Left lung (tissue), 10 donors: Measurements from ENCODE around the gene CSNK1D. TPM values are rescaled to one million over a fixed set of nuclear protein-coding genes. Genes with fewer than 3 reads are reported as not detected.

Experiments used
- ATAC-seq: fragments of 200-7000 bp; cut with Tn5 transposase; one replicate; pipeline ENCODE4 v1.9.1; 2020; ENCODE audit warnings: moderate library complexity
- DNase-seq, 4 donors: peaks; one replicate each; pipeline ENCODE4 v3.0.0-alpha.2; 2013 to 2020
- H3K27ac ChIP-seq, 2 donors: fragments of 200-600 bp; sonication (generic) in 1 of 2; one replicate each; pipeline versions ENCODE4 v1.5.0 to v1.8.0; 2020 to 2021
- H3K27me3 ChIP-seq, 2 donors: fragments of 200-600 bp; sonication (generic) in 1 of 2; one replicate each; pipeline versions ENCODE4 v1.5.0 to v1.8.0; 2020 to 2021
- H3K36me3 ChIP-seq, 2 donors: fragments of 200-600 bp; sonication (generic) in 1 of 2; one replicate each; pipeline versions ENCODE4 v1.5.0 to v1.8.0; 2020 to 2021
- H3K4me1 ChIP-seq, 2 donors: fragments of 200-600 bp; one replicate each; pipeline ENCODE4 v1.8.0; 2021
- H3K4me3 ChIP-seq, 2 donors: fragments of 200-600 bp; sonication (generic) in 1 of 2; one replicate each; pipeline versions ENCODE4 v1.5.0 to v1.8.0; 2020 to 2021; ENCODE audit warnings: mild to moderate bottlenecking in 1 of 2
- H3K9me3 ChIP-seq, 2 donors: fragments of 200-600 bp; sonication (generic) in 1 of 2; one replicate each; pipeline versions ENCODE4 v1.5.0 to v1.8.0; 2020 to 2021
- intact Hi-C, 2 donors: fragments of 100-400 bp; cut with DNase I; formaldehyde crosslinking; loops; one replicate each; pipeline versions ENCODE4 v1.11.2 to v1.14.2; 2022
- polyA plus RNA-seq, 6 donors: library from polyadenylated mRNA; unstranded; fragments of 120-200 nt; gene quantifications; one replicate each; pipeline ENCODE4 v1.2.1, GENCODE V29; 2013; ENCODE audit not compliant: insufficient read length in 6 of 6
- total RNA-seq, 2 donors: library from RNA; stranded (reverse); fragmentation: NEBNext Ultra II Directional; extraction: Animal tissue kit (Norgen Biotek cat#: 25700); gene quantifications; one replicate each; pipeline ENCODE4 v1.2.1, GENCODE V29; 2021
- TF ChIP-seq, protein P1 (sequence below), 2 donors: fragments of 200-600 bp; sonication (generic) in 1 of 2; IDR thresholded peaks; one replicate each; pipeline versions ENCODE4 v1.5.0 to v1.8.0; 2021; ENCODE audit warnings: antibody characterized with exemption in 2 of 2
- donor health status: DM: no; HTN: yes; CAD: no.
- donor health status: DM: no; HTN: no; CAD: no.

The CSNK1D gene
- total and polyA plus RNA-seq, 8 donors: 101 to 160 (median 122) TPM

DNA sequence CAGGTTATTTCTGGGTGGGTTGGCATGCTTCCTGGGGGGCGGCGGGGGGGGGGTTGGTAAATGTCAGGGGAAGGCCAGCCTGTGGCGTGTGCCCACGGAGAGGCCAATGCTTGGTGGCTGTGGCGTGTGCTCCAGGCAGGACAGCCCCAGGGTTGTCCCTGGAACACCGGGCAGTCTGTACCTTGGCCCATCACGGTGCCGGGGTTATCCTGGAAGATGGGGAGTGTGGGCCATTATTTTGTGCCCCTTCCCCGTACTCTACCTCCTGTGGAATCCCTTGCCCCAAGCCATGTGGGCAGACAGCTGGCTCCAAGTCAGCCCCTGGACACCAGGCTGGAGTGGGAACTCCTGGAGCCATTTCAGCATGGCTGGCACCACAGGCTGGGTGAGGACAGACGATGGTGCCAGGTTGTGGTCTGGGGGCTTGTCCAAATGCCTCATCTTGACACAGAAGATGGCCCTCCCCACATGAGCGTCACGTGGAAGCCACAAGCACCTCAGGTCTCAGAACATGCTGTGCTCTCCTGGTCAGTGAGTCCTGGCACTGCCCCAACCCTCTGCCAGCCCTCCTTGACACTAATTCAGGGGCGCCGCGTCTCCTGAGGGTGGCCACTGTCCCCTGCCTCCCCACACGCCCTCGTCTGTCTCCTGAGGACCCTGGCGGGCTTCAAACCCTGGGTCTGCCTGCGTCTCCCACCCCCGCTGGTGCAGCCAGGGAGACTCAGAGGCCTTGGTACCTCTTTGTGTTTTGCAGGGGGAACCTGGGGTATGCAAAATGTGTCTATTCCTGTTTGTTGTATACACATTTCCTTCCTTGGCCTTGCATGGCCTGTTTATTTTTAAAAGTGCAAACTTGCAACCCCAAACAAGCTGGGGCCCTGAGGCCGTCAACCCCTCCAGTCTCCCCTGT lies 40.4 kb downstream of the CSNK1D start:
- Histone ChIP-seq H3K27ac (peak overlapping the region in 1 of 2 donors; percentile 100), H3K9me3 (no peaks in the 10 kb centered on the region), H3K36me3 (peaks cover 0 to 38% of the 10 kb centered on the region in 2 donors), H3K27me3 (peaks cover 0 to 4% of the 10 kb centered on the region in 2 donors), H3K4me3 (peak overlapping the region in 1 of 2 donors; percentile 83), H3K4me1 (peaks cover 31 to 96% of the 10 kb centered on the region in 2 donors)
- ATAC-seq: no peak
- peak in 1 of 4 donors; percentile 57 for DNase-seq
- TF ChIP-seq, protein P1, sequence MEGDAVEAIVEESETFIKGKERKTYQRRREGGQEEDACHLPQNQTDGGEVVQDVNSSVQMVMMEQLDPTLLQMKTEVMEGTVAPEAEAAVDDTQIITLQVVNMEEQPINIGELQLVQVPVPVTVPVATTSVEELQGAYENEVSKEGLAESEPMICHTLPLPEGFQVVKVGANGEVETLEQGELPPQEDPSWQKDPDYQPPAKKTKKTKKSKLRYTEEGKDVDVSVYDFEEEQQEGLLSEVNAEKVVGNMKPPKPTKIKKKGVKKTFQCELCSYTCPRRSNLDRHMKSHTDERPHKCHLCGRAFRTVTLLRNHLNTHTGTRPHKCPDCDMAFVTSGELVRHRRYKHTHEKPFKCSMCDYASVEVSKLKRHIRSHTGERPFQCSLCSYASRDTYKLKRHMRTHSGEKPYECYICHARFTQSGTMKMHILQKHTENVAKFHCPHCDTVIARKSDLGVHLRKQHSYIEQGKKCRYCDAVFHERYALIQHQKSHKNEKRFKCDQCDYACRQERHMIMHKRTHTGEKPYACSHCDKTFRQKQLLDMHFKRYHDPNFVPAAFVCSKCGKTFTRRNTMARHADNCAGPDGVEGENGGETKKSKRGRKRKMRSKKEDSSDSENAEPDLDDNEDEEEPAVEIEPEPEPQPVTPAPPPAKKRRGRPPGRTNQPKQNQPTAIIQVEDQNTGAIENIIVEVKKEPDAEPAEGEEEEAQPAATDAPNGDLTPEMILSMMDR (IDR thresholded peaks at IDR 0.05): no peak
- intact Hi-C loops: loop anchor here in 1 of 2 donors (10.0 kb wide), 1 partner anchor 62 kb away; no protein-coding TSS in a partner anchor

DNA sequence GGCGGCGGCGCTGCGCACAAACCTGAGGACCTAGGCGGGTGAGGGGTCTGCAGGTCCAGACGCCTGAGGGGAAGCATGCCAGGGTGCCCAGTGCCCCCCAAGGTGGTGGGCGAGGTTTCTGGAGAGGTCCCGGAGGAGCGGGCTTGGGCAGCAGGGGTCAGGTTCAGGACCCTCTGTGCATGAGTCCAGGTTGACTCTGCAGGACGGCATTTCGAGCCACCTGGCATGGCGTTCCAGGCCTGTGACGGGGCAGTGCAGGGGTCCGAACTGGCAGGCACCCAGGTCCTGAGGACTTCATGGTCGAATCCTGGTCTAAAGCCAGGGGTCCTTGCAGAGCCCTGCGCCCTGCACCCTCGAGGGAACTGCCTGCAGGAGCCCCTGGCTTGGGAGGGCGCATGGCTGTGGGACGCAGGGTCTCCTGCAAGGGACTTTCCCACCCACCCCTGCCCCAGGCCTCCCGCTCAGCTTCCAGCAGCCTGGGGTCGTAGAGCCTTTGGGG lies 41.1 kb downstream of the CSNK1D start:
- no peak for DNase-seq
- no peak for ATAC-seq
- no peaks in the 10 kb centered on the region for H3K9me3 ChIP-seq
- peaks cover 0 to 6% of the 10 kb centered on the region in 2 donors for H3K27me3 ChIP-seq
- peaks cover 31 to 96% of the 10 kb centered on the region in 2 donors for H3K4me1 ChIP-seq
- H3K36me3 ChIP-seq: peaks cover 0 to 31% of the 10 kb centered on the region in 2 donors
- peak overlapping the region in 1 of 2 donors; percentile 83 for H3K4me3 ChIP-seq
- peak overlapping the region; percentile 95 to 100 for H3K27ac ChIP-seq
- TF ChIP-seq, protein P1 (IDR thresholded peaks at IDR 0.05): no peak
- intact Hi-C loops: loop anchor here in 1 of 2 donors (10.0 kb wide), 1 partner anchor 62 kb away; no protein-coding TSS in a partner anchor

DNA sequence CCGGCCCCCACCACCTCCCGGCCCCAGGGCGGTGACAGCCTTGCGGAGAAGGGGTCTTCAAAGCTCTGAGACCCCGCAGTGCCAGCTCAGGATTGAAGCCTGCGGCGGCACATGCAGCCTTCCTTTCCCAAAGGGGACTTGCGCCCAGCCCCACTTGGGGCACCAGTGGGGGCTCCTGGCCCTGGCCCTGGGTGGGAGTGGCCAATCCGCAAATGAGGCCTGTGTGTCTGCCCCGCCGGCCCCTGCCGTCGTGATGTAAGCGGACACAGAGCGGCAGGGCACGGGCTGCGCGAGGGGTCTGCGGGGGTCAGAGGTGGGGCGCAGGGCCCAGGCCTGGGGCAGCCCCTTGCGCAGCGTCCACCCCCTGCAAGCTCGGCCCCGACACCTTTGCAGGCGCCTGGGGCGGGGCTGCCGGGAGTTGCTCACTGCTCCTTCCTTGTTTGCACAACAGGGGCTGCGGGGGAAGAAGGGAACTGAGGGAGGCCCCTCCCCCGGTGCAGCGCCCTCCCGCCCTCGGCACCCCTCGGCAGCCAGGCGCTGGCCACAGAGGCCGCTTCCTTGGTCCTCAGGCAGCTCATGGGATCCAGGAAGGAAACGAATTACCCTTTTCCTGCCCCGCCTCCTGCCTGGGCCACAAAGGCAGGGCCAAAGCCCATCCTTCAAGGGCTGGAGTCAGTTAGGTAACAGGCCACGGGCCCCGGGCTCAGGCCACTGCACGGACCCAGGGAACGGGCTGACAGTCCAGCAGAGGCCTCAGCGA lies 41.8 kb downstream of the CSNK1D start:
- Histone ChIP-seq H3K9me3 (no peaks in the 10 kb centered on the region), H3K4me3 (peak overlapping the region; percentile 71 to 83), H3K27me3 (peaks cover 0 to 6% of the 10 kb centered on the region in 2 donors), H3K27ac (peak overlapping the region; percentile 95 to 100), H3K36me3 (peaks cover 0 to 25% of the 10 kb centered on the region in 2 donors), H3K4me1 (peaks cover 31 to 96% of the 10 kb centered on the region in 2 donors)
- TF ChIP-seq, protein P1 (IDR thresholded peaks at IDR 0.05): no peak
- DNase-seq (peak; percentile 68 to 96 (median 87)), ATAC-seq (peak; percentile 44)
- intact Hi-C loops: loop anchor here in 1 of 2 donors (10.0 kb wide), 1 partner anchor 63 kb away; no protein-coding TSS in a partner anchor

DNA sequence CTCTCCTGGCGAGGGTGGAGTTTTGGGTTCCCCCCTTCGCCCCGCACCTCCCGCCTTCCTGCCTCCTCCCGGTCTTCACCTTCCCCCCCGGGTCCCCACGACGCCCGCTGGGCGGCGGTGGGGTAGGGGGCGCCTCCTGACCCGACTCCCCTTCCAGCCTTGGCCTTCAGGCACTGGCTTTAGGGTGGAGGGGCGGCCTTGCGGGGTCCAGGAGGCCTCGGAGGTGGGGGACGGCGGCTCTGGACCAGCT lies 42.3 kb downstream of the CSNK1D start:
- no peak for DNase-seq
- peak; percentile 1 for ATAC-seq
- TF ChIP-seq, protein P1 (IDR thresholded peaks at IDR 0.05): no peak
- no peaks in the 10 kb centered on the region for H3K9me3 ChIP-seq
- H3K4me1 ChIP-seq: peaks cover 27 to 96% of the 10 kb centered on the region in 2 donors
- intact Hi-C loops: loop anchor here in 1 of 2 donors (10.0 kb wide), 1 partner anchor 64 kb away; no protein-coding TSS in a partner anchor
- H3K27ac ChIP-seq: peak overlapping the region; percentile 95 to 100
- peaks cover 0 to 6% of the 10 kb centered on the region in 2 donors for H3K27me3 ChIP-seq
- peak overlapping the region; percentile 71 to 83 for H3K4me3 ChIP-seq
- H3K36me3 ChIP-seq: peaks cover 0 to 20% of the 10 kb centered on the region in 2 donors
